Stimulated activated CD8-positive, alpha-beta memory T cell treated with anti-CD3 and anti-CD28 coated beads, Interleukin-4, amount 100 ng/mL, for 24 hours (primary cell): ENCODE data around the gene MYOF.
"Not testable (repeated sequence)": the region's sequence is repeated elsewhere in the genome, so short reads cannot be mapped to it uniquely, and the experiment has no call there.

Source experiments
- DNase-seq: peaks from one replicate; pipeline ENCODE4 v3.0.0-alpha.2; 2020; ENCODE audit warnings: low read depth

The MYOF gene

GRCh38 chr10:93390306-93391090, 91.6 kb downstream of the MYOF start:
- DNase-seq, result no peak

GRCh38 chr10:93386631-93387369, 95.3 kb downstream of the MYOF start:
- no peak for DNase-seq

- DNase-seq, result no peak
Observed at GRCh38 chr10:93385345-93385744, 96.8 kb downstream of the MYOF start.

GRCh38 chr10:93384006-93384405, 98.1 kb downstream of the MYOF start:
- no peak for DNase-seq

GRCh38 chr10:93383562-93383981, 98.6 kb downstream of the MYOF start:
- DNase-seq, result no peak

- no peak for DNase-seq
Observed at GRCh38 chr10:93379731-93380575, 102.2 kb downstream of the MYOF start.

- no peak for DNase-seq
Observed at GRCh38 chr10:93378997-93379730, 103.0 kb downstream of the MYOF start.

GRCh38 chr10:93378039-93378438, 104.1 kb downstream of the MYOF start:
- DNase-seq, result no peak

GRCh38 chr10:93376372-93377293, 105.5 kb downstream of the MYOF start:
- DNase-seq, result no peak

GRCh38 chr10:93370961-93371360, 111.2 kb downstream of the MYOF start:
- DNase-seq, result no peak

GRCh38 chr10:93369588-93370164, 112.5 kb downstream of the MYOF start:
- DNase-seq, result no peak

- DNase-seq, result no peak
Observed at GRCh38 chr10:93368210-93368609, 113.9 kb downstream of the MYOF start.

GRCh38 chr10:93367664-93368063, 114.5 kb downstream of the MYOF start:
- DNase-seq, result no peak

- no peak for DNase-seq
Observed at GRCh38 chr10:93364966-93365365, 117.2 kb downstream of the MYOF start.

- no peak for DNase-seq
Observed at GRCh38 chr10:93363891-93364648, 118.1 kb downstream of the MYOF start.

- DNase-seq, result not testable (repeated sequence)
Observed at GRCh38 chr10:93358398-93358797, 123.7 kb downstream of the MYOF start.

- DNase-seq, result no peak
Observed at GRCh38 chr10:93357680-93358079, 124.5 kb downstream of the MYOF start.

- DNase-seq, result no peak
Observed at GRCh38 chr10:93356516-93356915, 125.6 kb downstream of the MYOF start.

- no peak for DNase-seq
Observed at GRCh38 chr10:93352638-93353383, 129.3 kb downstream of the MYOF start.
